NB4 (cell line): ENCODE results near the gene CNTFR.

Experiments
- MAX ChIP-seq: IDR thresholded peaks from 2 replicates; pipeline ENCODE4 v1.6.1; 2011; ENCODE audit warnings: low read depth, low read length
- POLR2A ChIP-seq: IDR thresholded peaks from 2 replicates; pipeline ENCODE4 v1.6.1; 2011; ENCODE audit warnings: mild to moderate bottlenecking; ENCODE audit not compliant: insufficient read length; ENCODE audit errors: extremely low read depth
- TF ChIP-seq, protein P1 (sequence below): IDR thresholded peaks from one replicate; pipeline ENCODE4 v1.5.1; 2012; ENCODE audit warnings: low read depth, low read length

GRCh38 chr9:34603610-34604231 lies 14.2 kb upstream of the CNTFR start:
- TF ChIP-seq, protein P1, sequence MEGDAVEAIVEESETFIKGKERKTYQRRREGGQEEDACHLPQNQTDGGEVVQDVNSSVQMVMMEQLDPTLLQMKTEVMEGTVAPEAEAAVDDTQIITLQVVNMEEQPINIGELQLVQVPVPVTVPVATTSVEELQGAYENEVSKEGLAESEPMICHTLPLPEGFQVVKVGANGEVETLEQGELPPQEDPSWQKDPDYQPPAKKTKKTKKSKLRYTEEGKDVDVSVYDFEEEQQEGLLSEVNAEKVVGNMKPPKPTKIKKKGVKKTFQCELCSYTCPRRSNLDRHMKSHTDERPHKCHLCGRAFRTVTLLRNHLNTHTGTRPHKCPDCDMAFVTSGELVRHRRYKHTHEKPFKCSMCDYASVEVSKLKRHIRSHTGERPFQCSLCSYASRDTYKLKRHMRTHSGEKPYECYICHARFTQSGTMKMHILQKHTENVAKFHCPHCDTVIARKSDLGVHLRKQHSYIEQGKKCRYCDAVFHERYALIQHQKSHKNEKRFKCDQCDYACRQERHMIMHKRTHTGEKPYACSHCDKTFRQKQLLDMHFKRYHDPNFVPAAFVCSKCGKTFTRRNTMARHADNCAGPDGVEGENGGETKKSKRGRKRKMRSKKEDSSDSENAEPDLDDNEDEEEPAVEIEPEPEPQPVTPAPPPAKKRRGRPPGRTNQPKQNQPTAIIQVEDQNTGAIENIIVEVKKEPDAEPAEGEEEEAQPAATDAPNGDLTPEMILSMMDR = peak; percentile 100
- TF ChIP-seq POLR2A = no peak
- no peak for TF ChIP-seq MAX
